HL-60 (cell line): Measurements from ENCODE around the gene KLF6.

ENCODE experiments used
- DNase-seq, 2 experiments: peaks; one replicate each; pipeline ENCODE4 v3.0.0-alpha.2; 2010 to 2020; ENCODE audit warnings: low read depth in 1 of 2, low spot score in 1 of 2
- H3K27ac ChIP-seq: fragments of 250-450 bp; sonication (Bioruptor Pico); replicated peaks from 2 replicates; pipeline ENCODE4 v1.5.1; 2020; ENCODE audit warnings: mild to moderate bottlenecking, moderate library complexity
- H3K27me3 ChIP-seq: fragments of 250-450 bp; sonication (Bioruptor Pico); 2 replicates; pipeline ENCODE4 v1.5.1; 2021; ENCODE audit warnings: mild to moderate bottlenecking, moderate library complexity; ENCODE audit not compliant: insufficient read depth, poor library complexity, severe bottlenecking
- H3K4me3 ChIP-seq: replicated peaks from 2 replicates; pipeline ENCODE4 v1.5.1; 2011; ENCODE audit warnings: mild to moderate bottlenecking, control low read depth, low read length; ENCODE audit not compliant: insufficient read depth
- CTCF ChIP-seq: IDR thresholded peaks from one replicate; pipeline ENCODE4 v1.5.1; 2011; ENCODE audit warnings: low read length, control low read depth, inconsistent platforms; ENCODE audit not compliant: insufficient read depth
- GABPA ChIP-seq: IDR thresholded peaks from 2 replicates; pipeline ENCODE4 v1.6.1; 2012; ENCODE audit warnings: low read depth
- POLR2AphosphoS5 ChIP-seq: IDR thresholded peaks from 2 replicates; pipeline ENCODE4 v1.6.1; 2012; ENCODE audit warnings: low read depth
- REST ChIP-seq: IDR thresholded peaks from 2 replicates; pipeline ENCODE4 v1.6.1; 2012; ENCODE audit warnings: low read depth; ENCODE audit not compliant: insufficient replicate concordance
- SPI1 ChIP-seq: IDR thresholded peaks from 2 replicates; pipeline ENCODE4 v1.6.1; 2012; ENCODE audit warnings: low read depth, mild to moderate bottlenecking, borderline replicate concordance

KLF6 gene

GRCh38 chr10:3805201-3805790, 20.3 kb upstream of the KLF6 start:
- Histone ChIP-seq H3K4me3 (no peak overlapping the region), H3K27ac (peak overlapping the region; percentile 82), H3K27me3 (no peaks in the 10 kb centered on the region)
- peak in 1 of 2 experiments; percentile 11 for DNase-seq
- no peak for TF ChIP-seq REST
- peak; percentile 40; the same call in 1 of the 2 replicates for TF ChIP-seq SPI1

- DNase-seq: peak in 1 of 2 experiments; percentile 15
- no peak for TF ChIP-seq CTCF
- TF ChIP-seq REST: no peak
- TF ChIP-seq POLR2AphosphoS5: no peak
- no peak for TF ChIP-seq SPI1
- no peak for TF ChIP-seq GABPA
- no peak overlapping the region for H3K4me3 ChIP-seq
- H3K27me3 ChIP-seq: no peaks in the 10 kb centered on the region
- peak overlapping the region; percentile 82 for H3K27ac ChIP-seq
Observed at GRCh38 chr10:3803927-3804741, 19.1 kb upstream of the KLF6 start.

GRCh38 chr10:3803295-3803926, 18.4 kb upstream of the KLF6 start:
- peak overlapping the region; percentile 82 for H3K27ac ChIP-seq
- H3K4me3 ChIP-seq: no peak overlapping the region
- H3K27me3 ChIP-seq: no peaks in the 10 kb centered on the region
- DNase-seq: peak in 1 of 2 experiments; percentile 11
- TF ChIP-seq CTCF (no peak), SPI1 (no peak), GABPA (no peak), REST (no peak), POLR2AphosphoS5 (no peak)
